HepG2 (cell line): Measurements from ENCODE around the gene P2RY2. TPM values are rescaled to one million over a fixed set of nuclear protein-coding genes. Genes with fewer than 3 reads are reported as not detected.
A peak's percentile ranks its signal among the peaks of the same experiment; 100 is the strongest.

Experiments
- ATF1 ChIP-seq: IDR thresholded peaks from 2 replicates; pipeline ENCODE4 v1.6.1; 2016; ENCODE audit warnings: mild to moderate bottlenecking, control low read depth
- BCL6 ChIP-seq: IDR thresholded peaks from 2 replicates; pipeline ENCODE4 v1.6.1; 2016; ENCODE audit warnings: missing genetic modification reagents, missing compliant biosample characterization
- DMAP1 ChIP-seq: IDR thresholded peaks from 2 replicates; pipeline ENCODE4 v1.6.1; 2016
- FOSL1 ChIP-seq: sonication (generic); formaldehyde crosslinking; IDR thresholded peaks from 2 replicates; pipeline ENCODE4 v1.9.0; 2021; ENCODE audit warnings: missing genetic modification reagents, borderline replicate concordance
- GTF3A ChIP-seq: sonication (generic); formaldehyde crosslinking; conservative IDR thresholded peaks from 2 replicates; pipeline ENCODE4 v1.4.0; 2020; ENCODE audit warnings: mild to moderate bottlenecking, missing genetic modification reagents
- LCORL ChIP-seq, 2 experiments: fragments of 450-650 bp in 1 of 2; sonication (generic) in 1 of 2; formaldehyde crosslinking in 1 of 2; IDR thresholded peaks; 2 replicates each; pipeline versions ENCODE4 v1.5.0 to v1.6.1; 2017 to 2020; ENCODE audit warnings: antibody characterized with exemption in 1 of 2, missing genetic modification reagents in 1 of 2
- MIER3 ChIP-seq: IDR thresholded peaks from 2 replicates; pipeline ENCODE4 v1.6.1; 2016; ENCODE audit warnings: missing compliant biosample characterization, borderline replicate concordance
- NKX3-1 ChIP-seq: sonication (generic); formaldehyde crosslinking; IDR thresholded peaks from 2 replicates; pipeline ENCODE4 v1.5.0; 2020; ENCODE audit warnings: missing genetic modification reagents
- NR2C2 ChIP-seq: sonication (generic); formaldehyde crosslinking; IDR thresholded peaks from 2 replicates; pipeline ENCODE4 v1.4.0; 2020; ENCODE audit warnings: missing genetic modification reagents, mild to moderate bottlenecking, moderate library complexity, borderline replicate concordance
- NR2F6 ChIP-seq, 2 experiments: IDR thresholded peaks; 2 replicates each; pipeline ENCODE4 v1.6.1; 2016; ENCODE audit warnings: antibody characterized with exemption in 1 of 2, mild to moderate bottlenecking in 1 of 2
- PCBP2 ChIP-seq: fragments of 200-400 bp; formaldehyde crosslinking; optimal IDR thresholded peaks from 2 replicates; pipeline ENCODE3; 2018; ENCODE audit warnings: low read length, low read depth; ENCODE audit not compliant: poor library complexity, severe bottlenecking
- PITX1 ChIP-seq: sonication (generic); formaldehyde crosslinking; IDR thresholded peaks from 2 replicates; pipeline ENCODE4 v1.5.1; 2020; ENCODE audit warnings: mild to moderate bottlenecking, missing genetic modification reagents
- POLR2G ChIP-seq: fragments of 200-400 bp; formaldehyde crosslinking; IDR thresholded peaks from 2 replicates; pipeline ENCODE4 v1.6.1; 2018; ENCODE audit warnings: mild to moderate bottlenecking, low read depth, low read length, moderate library complexity
- SOX13 ChIP-seq, 3 experiments: fragments of 450-650 bp in 1 of 3; sonication (generic) in 1 of 3; formaldehyde crosslinking in 1 of 3; IDR thresholded peaks in 2 of 3; conservative IDR thresholded peaks in 1 of 3; 2 replicates each; pipeline versions ENCODE4 v1.5.0 to v1.6.1; 2016 to 2020; ENCODE audit warnings: antibody characterized with exemption in 1 of 3, mild to moderate bottlenecking in 1 of 3, missing compliant biosample characterization in 1 of 3, missing genetic modification reagents in 1 of 3, moderate library complexity in 1 of 3
- ZFY ChIP-seq: sonication (generic); formaldehyde crosslinking; IDR thresholded peaks from 2 replicates; pipeline ENCODE4 v1.4.0; 2020; ENCODE audit warnings: missing genetic modification reagents
- ZNF317 ChIP-seq: sonication (generic); formaldehyde crosslinking; IDR thresholded peaks from 2 replicates; pipeline ENCODE4 v1.5.0; 2020; ENCODE audit warnings: mild to moderate bottlenecking, missing genetic modification reagents
- ZNF383 ChIP-seq: sonication (generic); formaldehyde crosslinking; IDR thresholded peaks from 2 replicates; pipeline ENCODE4 v1.4.0; 2020; ENCODE audit warnings: missing genetic modification reagents, mild to moderate bottlenecking, borderline replicate concordance
- ZNF430 ChIP-seq: sonication (generic); formaldehyde crosslinking; IDR thresholded peaks from 2 replicates; pipeline ENCODE4 v1.9.0; 2021; ENCODE audit warnings: mild to moderate bottlenecking, missing genetic modification reagents
- ZNF614 ChIP-seq: IDR thresholded peaks from 2 replicates; pipeline ENCODE4 v1.6.1; 2018; ENCODE audit warnings: missing biosample characterization, missing genetic modification reagents, inconsistent platforms, borderline replicate concordance
- ZNF629 ChIP-seq: sonication (generic); formaldehyde crosslinking; conservative IDR thresholded peaks from 2 replicates; pipeline ENCODE4 v1.5.0; 2020; ENCODE audit warnings: missing genetic modification reagents
- polyA plus RNA-seq, 8 experiments: library from polyadenylated mRNA; depleted of rRNA in 3 of 8; stranded (reverse) in 7 of 8; unstranded in 1 of 8; fragments of >200 nt; fragmentation: Illumina TruSeq in 4 of 8; extraction: Trizol in 4 of 8; gene quantifications; 2 replicates each; pipeline versions ENCODE4 v1.2.1 to v1.2.3, GENCODE V29; 2011 to 2016; ENCODE audit warnings: low read depth in 4 of 8, missing spikeins in 1 of 8, mixed read lengths in 1 of 8; ENCODE audit not compliant: insufficient read depth in 1 of 8
- total RNA-seq, 5 experiments: library from RNA; depleted of rRNA; stranded (reverse); fragments of >200 nt; fragmentation: Illumina TruSeq; extraction: Trizol; gene quantifications; 2 replicates each; pipeline ENCODE4 v1.2.3, GENCODE V29; 2016; ENCODE audit warnings: low read depth in 1 of 5
- TF ChIP-seq, protein P1 (sequence below): sonication (generic); formaldehyde crosslinking; IDR thresholded peaks from 2 replicates; pipeline ENCODE4 v1.9.0; 2022; ENCODE audit warnings: low read depth, missing genetic modification reagents
- TF ChIP-seq, protein P2 (sequence below): sonication (generic); formaldehyde crosslinking; IDR thresholded peaks from 2 replicates; pipeline ENCODE4 v1.5.1; 2020; ENCODE audit warnings: mild to moderate bottlenecking, missing genetic modification reagents, borderline replicate concordance

The P2RY2 gene
- total and polyA plus RNA-seq, 2 of the 13 experiments (the other 11 are each of a cell fraction or from before 2014, with no cell fraction given) = 0.95 to 3.1 TPM

- TF ChIP-seq NR2F6 (IDR thresholded peaks at IDR 0.05) (peak; percentile 64), NR2F6 (CRISPR knock-in tag; IDR thresholded peaks at IDR 0.05) (peak; percentile 50), FOSL1 (CRISPR knock-in tag) (no peak), ZNF430 (peak; percentile 53; the same call in 1 of the 2 replicates), POLR2G (no peak), ZNF383 (CRISPR knock-in tag) (no peak), PCBP2 (no peak), DMAP1 (CRISPR knock-in tag) (peak; percentile 45; the same call in 1 of the 2 replicates), ZFY (CRISPR knock-in tag) (peak; percentile 54; the same call in 1 of the 2 replicates), NR2C2 (CRISPR knock-in tag) (0 out of 2 replicates have a peak, but pooled peaks have one; percentile 29), ZNF317 (CRISPR knock-in tag) (0 out of 2 replicates have a peak, but pooled peaks have one; percentile 14), BCL6 (peak; percentile 55), PITX1 (CRISPR knock-in tag) (0 out of 2 replicates have a peak, but pooled peaks have one; percentile 37), ZNF629 (CRISPR knock-in tag) (no peak), LCORL (IDR thresholded peaks at IDR 0.05) (peak; percentile 26; the same call in 1 of the 2 replicates), LCORL (CRISPR knock-in tag; IDR thresholded peaks at IDR 0.05) (peak; percentile 72; the same call in 1 of the 2 replicates), NKX3-1 (no peak), MIER3 (CRISPR knock-in tag) (peak; percentile 54; the same call in 1 of the 2 replicates), SOX13 (IDR thresholded peaks at IDR 0.05) (no peak), SOX13 (CRISPR knock-in tag; conservative IDR thresholded peaks at IDR 0.05 in 1 of 2, IDR thresholded peaks at IDR 0.05 in 1 of 2) (peak in 1 of 2 experiments; percentile 83; a peak in 2 of 4 replicates), ZNF614 (CRISPR knock-in tag) (peak; percentile 6; the same call in 1 of the 2 replicates), GTF3A (CRISPR knock-in tag) (0 out of 2 replicates have a peak, but pooled peaks have one; percentile 33), ATF1 (CRISPR knock-in tag) (0 out of 2 replicates have a peak, but pooled peaks have one; percentile 56)
- TF ChIP-seq, protein P1, sequence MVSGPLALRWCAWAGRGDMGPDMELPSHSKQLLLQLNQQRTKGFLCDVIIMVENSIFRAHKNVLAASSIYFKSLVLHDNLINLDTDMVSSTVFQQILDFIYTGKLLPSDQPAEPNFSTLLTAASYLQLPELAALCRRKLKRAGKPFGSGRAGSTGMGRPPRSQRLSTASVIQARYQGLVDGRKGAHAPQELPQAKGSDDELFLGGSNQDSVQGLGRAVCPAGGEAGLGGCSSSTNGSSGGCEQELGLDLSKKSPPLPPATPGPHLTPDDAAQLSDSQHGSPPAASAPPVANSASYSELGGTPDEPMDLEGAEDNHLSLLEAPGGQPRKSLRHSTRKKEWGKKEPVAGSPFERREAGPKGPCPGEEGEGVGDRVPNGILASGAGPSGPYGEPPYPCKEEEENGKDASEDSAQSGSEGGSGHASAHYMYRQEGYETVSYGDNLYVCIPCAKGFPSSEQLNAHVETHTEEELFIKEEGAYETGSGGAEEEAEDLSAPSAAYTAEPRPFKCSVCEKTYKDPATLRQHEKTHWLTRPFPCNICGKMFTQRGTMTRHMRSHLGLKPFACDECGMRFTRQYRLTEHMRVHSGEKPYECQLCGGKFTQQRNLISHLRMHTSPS (CRISPR knock-in tag) = peak; percentile 77
- TF ChIP-seq, protein P2, sequence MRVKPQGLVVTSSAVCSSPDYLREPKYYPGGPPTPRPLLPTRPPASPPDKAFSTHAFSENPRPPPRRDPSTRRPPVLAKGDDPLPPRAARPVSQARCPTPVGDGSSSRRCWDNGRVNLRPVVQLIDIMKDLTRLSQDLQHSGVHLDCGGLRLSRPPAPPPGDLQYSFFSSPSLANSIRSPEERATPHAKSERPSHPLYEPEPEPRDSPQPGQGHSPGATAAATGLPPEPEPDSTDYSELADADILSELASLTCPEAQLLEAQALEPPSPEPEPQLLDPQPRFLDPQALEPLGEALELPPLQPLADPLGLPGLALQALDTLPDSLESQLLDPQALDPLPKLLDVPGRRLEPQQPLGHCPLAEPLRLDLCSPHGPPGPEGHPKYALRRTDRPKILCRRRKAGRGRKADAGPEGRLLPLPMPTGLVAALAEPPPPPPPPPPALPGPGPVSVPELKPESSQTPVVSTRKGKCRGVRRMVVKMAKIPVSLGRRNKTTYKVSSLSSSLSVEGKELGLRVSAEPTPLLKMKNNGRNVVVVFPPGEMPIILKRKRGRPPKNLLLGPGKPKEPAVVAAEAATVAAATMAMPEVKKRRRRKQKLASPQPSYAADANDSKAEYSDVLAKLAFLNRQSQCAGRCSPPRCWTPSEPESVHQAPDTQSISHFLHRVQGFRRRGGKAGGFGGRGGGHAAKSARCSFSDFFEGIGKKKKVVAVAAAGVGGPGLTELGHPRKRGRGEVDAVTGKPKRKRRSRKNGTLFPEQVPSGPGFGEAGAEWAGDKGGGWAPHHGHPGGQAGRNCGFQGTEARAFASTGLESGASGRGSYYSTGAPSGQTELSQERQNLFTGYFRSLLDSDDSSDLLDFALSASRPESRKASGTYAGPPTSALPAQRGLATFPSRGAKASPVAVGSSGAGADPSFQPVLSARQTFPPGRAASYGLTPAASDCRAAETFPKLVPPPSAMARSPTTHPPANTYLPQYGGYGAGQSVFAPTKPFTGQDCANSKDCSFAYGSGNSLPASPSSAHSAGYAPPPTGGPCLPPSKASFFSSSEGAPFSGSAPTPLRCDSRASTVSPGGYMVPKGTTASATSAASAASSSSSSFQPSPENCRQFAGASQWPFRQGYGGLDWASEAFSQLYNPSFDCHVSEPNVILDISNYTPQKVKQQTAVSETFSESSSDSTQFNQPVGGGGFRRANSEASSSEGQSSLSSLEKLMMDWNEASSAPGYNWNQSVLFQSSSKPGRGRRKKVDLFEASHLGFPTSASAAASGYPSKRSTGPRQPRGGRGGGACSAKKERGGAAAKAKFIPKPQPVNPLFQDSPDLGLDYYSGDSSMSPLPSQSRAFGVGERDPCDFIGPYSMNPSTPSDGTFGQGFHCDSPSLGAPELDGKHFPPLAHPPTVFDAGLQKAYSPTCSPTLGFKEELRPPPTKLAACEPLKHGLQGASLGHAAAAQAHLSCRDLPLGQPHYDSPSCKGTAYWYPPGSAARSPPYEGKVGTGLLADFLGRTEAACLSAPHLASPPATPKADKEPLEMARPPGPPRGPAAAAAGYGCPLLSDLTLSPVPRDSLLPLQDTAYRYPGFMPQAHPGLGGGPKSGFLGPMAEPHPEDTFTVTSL (CRISPR knock-in tag) = peak; percentile 44; the same call in 1 of the 2 replicates
These were observed 42.4 kb upstream of the P2RY2 start (continued) for GRCh38 chr11:73175551-73176144.
